ENCODE measurements around the gene C1QTNF4. TPM values are rescaled to one million over a fixed set of nuclear protein-coding genes. Genes with fewer than 3 reads are reported as not detected.

The C1QTNF4 gene
- polyA plus RNA-seq, 1 donor (not counting 4 experiments of a cell fraction or from before 2014, with no cell fraction given), result not detected

GRCh38 chr11:47569646-47570045, 24.6 kb downstream of the C1QTNF4 start:
- no peak overlapping the region for H2AFZ ChIP-seq (ENCODE audit: control insufficient read depth, low read length)
- peaks cover 70% of the 10 kb centered on the region for H3K79me2 ChIP-seq (ENCODE audit: control insufficient read depth, insufficient read depth, low read length)
- TF ChIP-seq CTCF (optimal IDR thresholded peaks at IDR 0.05 in 1 of 3, IDR thresholded peaks at IDR 0.05 in 1 of 3, conservative IDR thresholded peaks at IDR 0.05 in 1 of 3; ENCODE audit: extremely low read depth in 1 of 3, insufficient read depth in 2 of 3, low read length in 3 of 3) (no peak), EZH2 (IDR thresholded peaks at IDR 0.05; ENCODE audit: low read length) (no peak)
- dilution Hi-C loops (cut with MboI; ENCODE audit: extremely low pct_ligation_motif_present, low sequenced_read_pairs), result no loop called here
- H3K4me2 ChIP-seq (ENCODE audit: control insufficient read depth, extremely low read depth, insufficient read depth, low read depth, low read length), result no peak overlapping the region
- peaks cover 3% of the 10 kb centered on the region for H3K9me1 ChIP-seq (ENCODE audit: control insufficient read depth, extremely low read depth, insufficient read depth, low read length)
- H3K4me3 ChIP-seq (ENCODE audit: control insufficient read depth in 2 of 3, extremely low read depth in 1 of 3, insufficient read depth in 2 of 3, low read depth in 1 of 3, low read length in 3 of 3), result no peak overlapping the region
- no peaks in the 10 kb centered on the region for H3K9me3 ChIP-seq (ENCODE audit: control insufficient read depth, low read depth, low read length)
- peaks cover 9% of the 10 kb centered on the region for H4K20me1 ChIP-seq (ENCODE audit: control insufficient read depth, extremely low read depth, insufficient read depth, low read length)
- no peak overlapping the region for H3K27ac ChIP-seq (ENCODE audit: control insufficient read depth, insufficient read depth, low read length)
- peaks cover 39% of the 10 kb centered on the region for H3K4me1 ChIP-seq (ENCODE audit: control insufficient read depth, extremely low read depth, insufficient read depth, low read length)
- H3K27me3 ChIP-seq (ENCODE audit: control insufficient read depth, extremely low read depth, insufficient read depth, low read length), result no peaks in the 10 kb centered on the region
- FAIRE-seq, result no peak
- H3K9ac ChIP-seq (ENCODE audit: control insufficient read depth, extremely low read depth, insufficient read depth, low read length), result no peak overlapping the region
- H3K36me3 ChIP-seq (ENCODE audit: control insufficient read depth in 2 of 2, extremely low read depth in 1 of 2, insufficient read depth in 2 of 2, low read length in 2 of 2), result peaks cover 5 to 25% of the 10 kb centered on the region in 2 experiments
- DNase-seq (ENCODE audit: low read depth, low spot score), result no peak

GRCh38 chr11:47566149-47566698, 28.0 kb downstream of the C1QTNF4 start:
- Histone ChIP-seq H3K4me1 (ENCODE audit: control insufficient read depth, extremely low read depth, insufficient read depth, low read length) (peaks cover 15% of the 10 kb centered on the region), H2AFZ (ENCODE audit: control insufficient read depth, low read length) (peak overlapping the region; percentile 88), H3K9me3 (ENCODE audit: control insufficient read depth, low read depth, low read length) (no peaks in the 10 kb centered on the region), H3K27ac (ENCODE audit: control insufficient read depth, insufficient read depth, low read length) (peak overlapping the region; percentile 87), H3K36me3 (ENCODE audit: control insufficient read depth in 2 of 2, extremely low read depth in 1 of 2, insufficient read depth in 2 of 2, low read length in 2 of 2) (peaks cover 2 to 7% of the 10 kb centered on the region in 2 experiments), H3K79me2 (ENCODE audit: control insufficient read depth, insufficient read depth, low read length) (peaks cover 58% of the 10 kb centered on the region), H3K9me1 (ENCODE audit: control insufficient read depth, extremely low read depth, insufficient read depth, low read length) (no peaks in the 10 kb centered on the region), H3K4me3 (ENCODE audit: control insufficient read depth in 2 of 3, extremely low read depth in 1 of 3, insufficient read depth in 2 of 3, low read depth in 1 of 3, low read length in 3 of 3) (peak overlapping the region; percentile 91 to 95 (median 93)), H3K4me2 (ENCODE audit: control insufficient read depth, extremely low read depth, insufficient read depth, low read depth, low read length) (peak overlapping the region; percentile 89), H3K27me3 (ENCODE audit: control insufficient read depth, extremely low read depth, insufficient read depth, low read length) (no peaks in the 10 kb centered on the region), H4K20me1 (ENCODE audit: control insufficient read depth, extremely low read depth, insufficient read depth, low read length) (peaks cover 4% of the 10 kb centered on the region), H3K9ac (ENCODE audit: control insufficient read depth, extremely low read depth, insufficient read depth, low read length) (peak overlapping the region; percentile 94)
- dilution Hi-C loops (cut with MboI; ENCODE audit: extremely low pct_ligation_motif_present, low sequenced_read_pairs), result no loop called here
- TF ChIP-seq CTCF (optimal IDR thresholded peaks at IDR 0.05 in 1 of 3, IDR thresholded peaks at IDR 0.05 in 1 of 3, conservative IDR thresholded peaks at IDR 0.05 in 1 of 3; ENCODE audit: extremely low read depth in 1 of 3, insufficient read depth in 2 of 3, low read length in 3 of 3), result no peak
- no peak for TF ChIP-seq EZH2 (IDR thresholded peaks at IDR 0.05; ENCODE audit: low read length)
- FAIRE-seq (no peak), DNase-seq (ENCODE audit: low read depth, low spot score) (no peak)
